Smooth muscle cell (in vitro differentiated cells): ENCODE measurements around the gene PLAGL2. TPM values are rescaled to one million over a fixed set of nuclear protein-coding genes. Genes with fewer than 3 reads are reported as not detected.

Source experiments
- DNase-seq: peaks from one replicate; lab custom pipeline; 2025; ENCODE audit not compliant: unreplicated experiment; lab: John Stamatoyannopoulos, UW
- H2AFZ ChIP-seq: fragments of 200-600 bp; sonication (generic); 2 replicates; pipeline ENCODE4 v1.6.0; 2016; ENCODE audit warnings: antibody characterized with exemption, low read depth, mild to moderate bottlenecking
- H3F3A ChIP-seq: fragments of 200-600 bp; sonication (generic); 2 replicates; pipeline ENCODE4 v1.6.0; 2017; ENCODE audit warnings: antibody characterized with exemption, low read depth
- H3K27ac ChIP-seq: fragments of 200-600 bp; sonication (generic); 2 replicates; pipeline ENCODE4 v1.5.1; 2016; ENCODE audit warnings: low read depth, mild to moderate bottlenecking
- H3K27me3 ChIP-seq: fragments of 200-600 bp; sonication (generic); 2 replicates; pipeline ENCODE4 v1.6.1; 2016; ENCODE audit warnings: low read depth, mild to moderate bottlenecking
- H3K36me3 ChIP-seq: fragments of 200-600 bp; sonication (generic); 2 replicates; pipeline ENCODE4 v1.5.1; 2016; ENCODE audit warnings: low read depth
- H3K4me1 ChIP-seq: fragments of 200-600 bp; sonication (generic); 2 replicates; pipeline ENCODE4 v1.5.1; 2016; ENCODE audit warnings: low read depth
- H3K4me2 ChIP-seq: fragments of 200-600 bp; sonication (generic); 2 replicates; pipeline ENCODE4 v1.6.0; 2016; ENCODE audit warnings: mild to moderate bottlenecking
- H3K4me3 ChIP-seq: fragments of 200-600 bp; sonication (generic); 2 replicates; pipeline ENCODE4 v1.5.1; 2016; ENCODE audit warnings: mild to moderate bottlenecking
- H3K79me2 ChIP-seq: fragments of 200-600 bp; sonication (generic); 2 replicates; pipeline ENCODE4 v1.6.0; 2016; ENCODE audit warnings: low read depth, mild to moderate bottlenecking
- H3K9ac ChIP-seq: fragments of 200-600 bp; sonication (generic); 2 replicates; pipeline ENCODE4 v1.6.0; 2016; ENCODE audit warnings: low read depth
- H3K9me3 ChIP-seq: fragments of 200-600 bp; sonication (generic); replicated peaks from 2 replicates; pipeline ENCODE4 v1.5.1; 2016; ENCODE audit warnings: low read depth
- H4K20me1 ChIP-seq: fragments of 200-600 bp; sonication (generic); 2 replicates; pipeline ENCODE4 v1.6.0; 2016; ENCODE audit warnings: low read depth
- CTCF ChIP-seq: fragments of 200-600 bp; sonication (generic); IDR thresholded peaks from 2 replicates; pipeline ENCODE4 v1.5.1; 2017; ENCODE audit warnings: borderline replicate concordance, mild to moderate bottlenecking, antibody characterized with exemption; ENCODE audit not compliant: insufficient read depth, poor library complexity, severe bottlenecking
- WGBS: methylation state at CpG from one replicate; pipeline ENCODE4 v1.1.7; 2016; ENCODE audit warnings: low lambda C conversion rate; 5-methylcytosine and 5-hydroxymethylcytosine counted together
- polyA plus RNA-seq: library from polyadenylated mRNA; unstranded; fragments of >200 nt; fragmentation: Nextera tagmentation; extraction: Ambion mirVana; gene quantifications from 2 replicates; pipeline ENCODE4 v1.2.1, GENCODE V29; 2016
- total RNA-seq: library from RNA; depleted of rRNA; stranded (reverse); fragments of >200 nt; gene quantifications from 2 replicates; pipeline ENCODE4 v1.2.3, GENCODE V29; 2014

Gene PLAGL2
- total and polyA plus RNA-seq, 2 experiments from 2014 or later: 10.4 to 18.7 TPM

GRCh38 chr20:32238483-32239425 lies 31.2 kb upstream of the PLAGL2 start:
- H3K4me2 ChIP-seq: no peak overlapping the region
- DNase-seq: no peak
- no peak overlapping the region for H3K9ac ChIP-seq
- no peaks in the 10 kb centered on the region for H3F3A ChIP-seq
- H3K27me3 ChIP-seq: no peaks in the 10 kb centered on the region
- no peak overlapping the region for H3K27ac ChIP-seq
- H3K4me3 ChIP-seq: no peak overlapping the region
- H3K36me3 ChIP-seq: no peaks in the 10 kb centered on the region
- no peaks in the 10 kb centered on the region for H3K79me2 ChIP-seq
- H4K20me1 ChIP-seq: no peaks in the 10 kb centered on the region
- no peaks in the 10 kb centered on the region for H3K9me3 ChIP-seq
- no peaks in the 10 kb centered on the region for H3K4me1 ChIP-seq
- H2AFZ ChIP-seq: no peak overlapping the region
- TF ChIP-seq CTCF: no peak
- 87% methylated on average over 9 of the region's 9 CpGs for WGBS

- Histone ChIP-seq H3K4me3 (no peak overlapping the region), H3K27me3 (no peaks in the 10 kb centered on the region), H4K20me1 (no peaks in the 10 kb centered on the region), H2AFZ (no peak overlapping the region), H3K9ac (no peak overlapping the region), H3K79me2 (no peaks in the 10 kb centered on the region), H3K27ac (no peak overlapping the region), H3K4me2 (no peak overlapping the region), H3K36me3 (no peaks in the 10 kb centered on the region), H3K9me3 (no peaks in the 10 kb centered on the region), H3F3A (no peaks in the 10 kb centered on the region), H3K4me1 (no peaks in the 10 kb centered on the region)
- no peak for DNase-seq
- WGBS: 90% methylated on average over 6 of the region's 6 CpGs
- no peak for TF ChIP-seq CTCF
These were observed 29.9 kb upstream of the PLAGL2 start for GRCh38 chr20:32237419-32237818.

- Histone ChIP-seq H4K20me1 (no peaks in the 10 kb centered on the region), H3K27ac (no peak overlapping the region), H3K36me3 (no peaks in the 10 kb centered on the region), H3F3A (no peaks in the 10 kb centered on the region), H3K9ac (no peak overlapping the region), H3K4me2 (no peak overlapping the region), H3K79me2 (no peaks in the 10 kb centered on the region), H3K4me1 (no peaks in the 10 kb centered on the region), H3K9me3 (no peaks in the 10 kb centered on the region), H2AFZ (no peak overlapping the region), H3K4me3 (no peak overlapping the region), H3K27me3 (no peaks in the 10 kb centered on the region)
- no peak for TF ChIP-seq CTCF
- no peak for DNase-seq
- 100% methylated on average over 2 of the region's 2 CpGs for WGBS
These were observed 29.3 kb upstream of the PLAGL2 start for GRCh38 chr20:32236819-32237218.

GRCh38 chr20:32236048-32236533 lies 28.5 kb upstream of the PLAGL2 start:
- no peaks in the 10 kb centered on the region for H3K9me3 ChIP-seq
- H3K27ac ChIP-seq: no peak overlapping the region
- no peak for TF ChIP-seq CTCF
- H3K27me3 ChIP-seq: no peaks in the 10 kb centered on the region
- H3K9ac ChIP-seq: no peak overlapping the region
- no peaks in the 10 kb centered on the region for H3F3A ChIP-seq
- no peak overlapping the region for H3K4me2 ChIP-seq
- no peaks in the 10 kb centered on the region for H3K4me1 ChIP-seq
- H3K4me3 ChIP-seq: no peak overlapping the region
- H3K36me3 ChIP-seq: peaks cover 4% of the 10 kb centered on the region
- no peak for DNase-seq
- H3K79me2 ChIP-seq: no peaks in the 10 kb centered on the region
- 92% methylated on average over 3 of the region's 3 CpGs for WGBS
- H4K20me1 ChIP-seq: no peaks in the 10 kb centered on the region
- H2AFZ ChIP-seq: no peak overlapping the region
